ENCODE results near the gene HS3ST4.

DNA sequence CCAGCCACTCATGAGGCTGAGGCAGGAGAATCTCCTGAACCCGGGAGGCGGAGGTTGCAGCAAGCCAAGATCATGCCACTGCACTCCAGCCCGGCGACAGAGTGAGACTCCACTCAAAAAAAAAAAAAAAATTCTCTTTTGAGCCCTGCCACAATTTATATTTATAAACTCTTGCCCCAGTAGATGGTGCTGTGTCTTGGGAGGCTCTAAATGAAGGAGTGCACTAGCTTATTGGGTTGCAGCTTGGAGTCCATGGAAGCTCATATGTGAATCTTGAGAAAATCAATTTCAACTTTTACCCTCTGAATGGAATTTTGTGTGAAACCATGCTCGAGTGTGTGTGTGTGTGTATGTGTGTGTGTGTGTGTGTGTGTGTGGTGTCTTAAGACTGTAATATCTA, 420.1 kb downstream of the HS3ST4 start:
- TF ChIP-seq EZH2 (IDR thresholded peaks at IDR 0.05; ENCODE audit: low read length, missing control alignments) = no peak
- TF ChIP-seq, protein P1, sequence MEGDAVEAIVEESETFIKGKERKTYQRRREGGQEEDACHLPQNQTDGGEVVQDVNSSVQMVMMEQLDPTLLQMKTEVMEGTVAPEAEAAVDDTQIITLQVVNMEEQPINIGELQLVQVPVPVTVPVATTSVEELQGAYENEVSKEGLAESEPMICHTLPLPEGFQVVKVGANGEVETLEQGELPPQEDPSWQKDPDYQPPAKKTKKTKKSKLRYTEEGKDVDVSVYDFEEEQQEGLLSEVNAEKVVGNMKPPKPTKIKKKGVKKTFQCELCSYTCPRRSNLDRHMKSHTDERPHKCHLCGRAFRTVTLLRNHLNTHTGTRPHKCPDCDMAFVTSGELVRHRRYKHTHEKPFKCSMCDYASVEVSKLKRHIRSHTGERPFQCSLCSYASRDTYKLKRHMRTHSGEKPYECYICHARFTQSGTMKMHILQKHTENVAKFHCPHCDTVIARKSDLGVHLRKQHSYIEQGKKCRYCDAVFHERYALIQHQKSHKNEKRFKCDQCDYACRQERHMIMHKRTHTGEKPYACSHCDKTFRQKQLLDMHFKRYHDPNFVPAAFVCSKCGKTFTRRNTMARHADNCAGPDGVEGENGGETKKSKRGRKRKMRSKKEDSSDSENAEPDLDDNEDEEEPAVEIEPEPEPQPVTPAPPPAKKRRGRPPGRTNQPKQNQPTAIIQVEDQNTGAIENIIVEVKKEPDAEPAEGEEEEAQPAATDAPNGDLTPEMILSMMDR (conservative IDR thresholded peaks at IDR 0.05 in 1 of 2, IDR thresholded peaks at IDR 0.05 in 1 of 2; ENCODE audit: low read depth in 1 of 2, low read length in 2 of 2) = no peak
